MM.1S (cell line): ENCODE measurements around the gene CCL2.

Experiments used
- CTCF ChIP-seq: fragments of 300-600 bp; sonication (generic); IDR thresholded peaks from 2 replicates; pipeline ENCODE4 v1.5.1; 2016; ENCODE audit warnings: antibody characterized with exemption, low read length, mixed read lengths
- EZH2 ChIP-seq: fragments of 300-600 bp; sonication (generic); optimal IDR thresholded peaks from 2 replicates; pipeline ENCODE3; 2017; ENCODE audit warnings: low read depth, mild to moderate bottlenecking, antibody characterized with exemption, low read length, mixed read lengths
- EZH2phosphoT487 ChIP-seq: fragments of 300-600 bp; sonication (generic); IDR thresholded peaks from 2 replicates; pipeline ENCODE4 v1.6.1; 2018; ENCODE audit warnings: antibody characterized with exemption, low read length

GRCh38 chr17:34207572-34207971 is 47.5 kb upstream of the CCL2 start:
- TF ChIP-seq CTCF (no peak), EZH2phosphoT487 (no peak), EZH2 (no peak)
